Mesendoderm (in vitro differentiated cells): ENCODE results near the gene CREB5.

Source experiments
- DNase-seq: peaks from one replicate; pipeline ENCODE4 v3.0.0; 2013
- H2AK5ac ChIP-seq: 2 replicates; pipeline ENCODE4 v1.6.1; 2013; ENCODE audit warnings: low read length, inconsistent platforms
- H2BK120ac ChIP-seq: 2 replicates; pipeline ENCODE4 v1.6.1; 2013; ENCODE audit warnings: low read depth, mild to moderate bottlenecking, low read length, moderate library complexity, mixed read lengths
- H2BK15ac ChIP-seq: replicated peaks from 2 replicates; pipeline ENCODE4 v1.6.1; 2013; ENCODE audit warnings: low read depth, mild to moderate bottlenecking, moderate library complexity
- H2BK5ac ChIP-seq: 2 replicates; pipeline ENCODE4 v1.6.1; 2013; ENCODE audit warnings: low read length, inconsistent platforms
- H3K18ac ChIP-seq: 2 replicates; pipeline ENCODE4 v1.6.1; 2013; ENCODE audit warnings: mild to moderate bottlenecking, low read length, mixed read lengths
- H3K23ac ChIP-seq: one replicate; pipeline ENCODE4 v1.6.1; 2013; ENCODE audit warnings: low read length
- H3K27ac ChIP-seq: 2 replicates; pipeline ENCODE4 v1.5.1; 2013; ENCODE audit warnings: low read depth, mild to moderate bottlenecking, inconsistent platforms, low read length, moderate library complexity
- H3K27me3 ChIP-seq: 2 replicates; pipeline ENCODE4 v1.6.1; 2013; ENCODE audit warnings: low read length, control low read depth, mild to moderate bottlenecking, inconsistent platforms; ENCODE audit not compliant: insufficient read depth, poor library complexity
- H3K36me3 ChIP-seq: 2 replicates; pipeline ENCODE4 v1.6.1; 2013; ENCODE audit warnings: low read length, inconsistent platforms; ENCODE audit not compliant: control insufficient read depth, insufficient read depth
- H3K4ac ChIP-seq: one replicate; pipeline ENCODE4 v1.6.1; 2013; ENCODE audit warnings: low read depth, mild to moderate bottlenecking, low read length, moderate library complexity
- H3K4me1 ChIP-seq: 2 replicates; pipeline ENCODE4 v1.6.1; 2013; ENCODE audit warnings: low read depth, low read length, inconsistent platforms; ENCODE audit not compliant: control insufficient read depth
- H3K4me2 ChIP-seq: 2 replicates; pipeline ENCODE4 v1.6.1; 2013; ENCODE audit warnings: low read length
- H3K4me3 ChIP-seq: 2 replicates; pipeline ENCODE4 v1.5.1; 2013; ENCODE audit warnings: mild to moderate bottlenecking, low read length
- H3K56ac ChIP-seq: one replicate; pipeline ENCODE4 v1.6.1; 2013; ENCODE audit warnings: low read length
- H3K79me1 ChIP-seq: 2 replicates; pipeline ENCODE4 v1.6.1; 2013; ENCODE audit warnings: low read length, inconsistent platforms
- H3K79me2 ChIP-seq: 2 replicates; pipeline ENCODE4 v1.6.1; 2013; ENCODE audit warnings: mild to moderate bottlenecking, low read length; ENCODE audit not compliant: control insufficient read depth, insufficient read depth
- H3K9ac ChIP-seq: 2 replicates; pipeline ENCODE4 v1.6.1; 2013; ENCODE audit warnings: low read length, inconsistent platforms
- H4K5ac ChIP-seq: one replicate; pipeline ENCODE4 v1.6.1; 2013; ENCODE audit warnings: low read length
- H4K8ac ChIP-seq: one replicate; pipeline ENCODE4 v1.6.1; 2013; ENCODE audit warnings: low read depth, mild to moderate bottlenecking, control low read depth, low read length, moderate library complexity
- WGBS: extraction: QIAGEN DNeasy Blood & Tissue Kit; methylation state at CpG from one replicate; pipeline ENCODE4 v1.1.7; 2013; ENCODE audit warnings: low lambda C conversion rate, missing lambda C conversion rate; ENCODE audit not compliant: insufficient coverage; ENCODE audit errors: extremely low coverage; 5-methylcytosine and 5-hydroxymethylcytosine counted together

The CREB5 gene

DNA sequence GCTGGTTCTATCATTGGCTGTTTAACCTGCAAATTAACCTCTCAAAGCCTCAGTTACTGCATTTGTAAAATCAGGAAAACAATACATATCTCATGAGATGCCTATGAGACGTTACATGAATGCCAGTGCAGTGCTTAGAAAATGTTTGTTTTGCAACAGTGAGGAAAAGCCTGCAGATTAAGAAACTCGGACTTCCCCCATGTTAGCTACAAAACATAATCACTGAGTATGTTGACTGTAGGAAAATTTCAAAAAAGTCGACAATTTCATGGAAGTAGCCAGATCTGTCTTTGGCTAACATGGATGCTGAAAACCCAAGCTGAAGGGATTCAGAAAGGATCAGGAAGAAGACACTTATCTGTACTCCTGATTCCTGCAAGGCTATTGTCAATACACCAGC lies 424.4 kb downstream of the CREB5 start:
- WGBS: no CpG with 5 or more reads among the region's 3 CpGs
- DNase-seq: no peak
- H3K4me2 ChIP-seq: no peak overlapping the region
- no peak overlapping the region for H2AK5ac ChIP-seq
- H3K4me3 ChIP-seq: no peak overlapping the region
- H3K23ac ChIP-seq: no peak overlapping the region
- H4K8ac ChIP-seq: no peak overlapping the region
- H3K4ac ChIP-seq: no peak overlapping the region
- no peak overlapping the region for H4K5ac ChIP-seq
- no peaks in the 10 kb centered on the region for H3K27me3 ChIP-seq
- H3K18ac ChIP-seq: no peak overlapping the region
- H3K56ac ChIP-seq: no peak overlapping the region
- H2BK120ac ChIP-seq: no peak overlapping the region
- no peaks in the 10 kb centered on the region for H3K79me2 ChIP-seq
- no peak overlapping the region for H2BK15ac ChIP-seq
- H3K27ac ChIP-seq: no peak overlapping the region
- no peak overlapping the region for H3K9ac ChIP-seq
- no peak overlapping the region for H2BK5ac ChIP-seq
- no peaks in the 10 kb centered on the region for H3K4me1 ChIP-seq
- H3K36me3 ChIP-seq: no peaks in the 10 kb centered on the region
- H3K79me1 ChIP-seq: no peaks in the 10 kb centered on the region

DNA sequence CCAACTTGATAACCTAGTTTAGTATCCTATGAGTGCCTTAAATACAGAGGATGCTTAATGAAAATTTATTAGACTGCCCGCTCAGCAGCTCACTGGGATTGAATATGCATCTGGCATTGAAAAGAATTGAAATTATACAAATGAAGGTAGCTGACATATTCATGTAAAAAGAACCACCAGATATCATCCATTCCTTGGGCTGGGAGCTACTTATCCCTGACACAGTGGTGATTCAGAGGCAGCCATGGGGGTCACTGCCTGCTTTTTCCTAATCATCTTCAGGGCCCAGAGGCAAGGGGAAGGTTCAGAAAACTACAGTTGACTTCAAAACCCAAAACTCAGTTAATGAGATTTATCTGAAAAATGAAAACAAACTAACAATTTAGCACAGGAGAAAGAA lies 424.9 kb downstream of the CREB5 start:
- Histone ChIP-seq H3K4me3 (no peak overlapping the region), H3K18ac (no peak overlapping the region), H2BK15ac (no peak overlapping the region), H3K9ac (no peak overlapping the region), H4K5ac (no peak overlapping the region), H3K4me2 (no peak overlapping the region), H3K27me3 (no peaks in the 10 kb centered on the region), H4K8ac (no peak overlapping the region), H3K56ac (no peak overlapping the region), H3K4ac (no peak overlapping the region), H3K79me2 (no peaks in the 10 kb centered on the region), H2BK5ac (no peak overlapping the region), H2AK5ac (no peak overlapping the region), H3K79me1 (no peaks in the 10 kb centered on the region), H3K23ac (no peak overlapping the region), H3K36me3 (no peaks in the 10 kb centered on the region), H3K4me1 (no peaks in the 10 kb centered on the region), H3K27ac (no peak overlapping the region), H2BK120ac (no peak overlapping the region)
- DNase-seq: no peak
- WGBS: no CpG with 5 or more reads among the region's 1 CpG

DNA sequence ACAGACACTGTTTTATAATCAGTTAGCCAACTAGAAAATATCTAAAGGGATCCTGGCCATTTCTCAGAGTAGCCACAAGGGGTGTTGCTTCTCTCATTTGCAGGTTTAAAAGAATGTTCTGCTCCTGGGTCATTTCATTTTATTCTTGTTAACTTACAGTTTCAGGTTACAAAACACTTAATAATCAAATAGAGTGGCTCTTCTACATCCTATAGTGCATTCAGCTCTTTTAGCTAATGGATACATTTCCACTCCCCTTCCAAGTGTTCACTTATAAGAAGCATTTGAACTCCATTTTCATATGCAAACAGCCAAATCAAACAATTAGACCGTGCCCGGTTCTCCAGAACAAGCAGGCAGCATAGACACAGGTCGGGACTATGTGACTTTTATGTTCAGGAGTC lies 428.3 kb downstream of the CREB5 start:
- Histone ChIP-seq H2BK120ac (no peak overlapping the region), H4K8ac (no peak overlapping the region), H3K56ac (no peak overlapping the region), H4K5ac (no peak overlapping the region), H3K4me2 (no peak overlapping the region), H3K27me3 (no peaks in the 10 kb centered on the region), H2BK15ac (no peak overlapping the region), H2AK5ac (no peak overlapping the region), H3K4me1 (peaks cover 3% of the 10 kb centered on the region), H3K36me3 (no peaks in the 10 kb centered on the region), H3K79me2 (no peaks in the 10 kb centered on the region), H3K79me1 (no peaks in the 10 kb centered on the region), H2BK5ac (no peak overlapping the region), H3K4me3 (no peak overlapping the region), H3K4ac (no peak overlapping the region), H3K18ac (no peak overlapping the region), H3K27ac (no peak overlapping the region), H3K23ac (no peak overlapping the region), H3K9ac (no peak overlapping the region)
- no CpG with 5 or more reads among the region's 3 CpGs for WGBS
- peak; percentile 16 for DNase-seq

DNA sequence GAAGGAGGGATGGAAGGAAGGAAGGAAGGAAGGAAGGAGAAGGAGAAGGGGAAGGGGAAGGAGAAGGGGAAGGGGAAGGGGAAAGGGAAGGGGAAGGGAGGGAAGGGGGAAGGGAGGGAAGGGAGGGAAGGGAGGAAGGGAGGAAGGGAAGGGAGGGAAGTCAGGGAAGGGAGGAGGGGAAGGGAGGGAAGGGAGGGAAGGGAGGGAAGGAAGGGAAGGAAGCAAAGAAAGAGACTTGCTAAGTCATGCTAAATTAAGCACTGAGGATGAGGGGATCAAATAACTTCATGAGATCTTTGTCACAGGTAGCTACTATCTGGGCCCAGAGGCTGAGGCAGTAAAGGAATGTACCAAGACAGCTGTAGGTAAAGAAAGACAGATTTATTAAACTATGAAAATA lies 429.4 kb downstream of the CREB5 start:
- DNase-seq: no peak
- Histone ChIP-seq H2BK5ac (no peak overlapping the region), H3K79me2 (no peaks in the 10 kb centered on the region), H3K18ac (no peak overlapping the region), H3K27ac (no peak overlapping the region), H2BK15ac (no peak overlapping the region), H3K27me3 (no peaks in the 10 kb centered on the region), H3K9ac (no peak overlapping the region), H3K4me1 (peaks cover 3% of the 10 kb centered on the region), H2BK120ac (no peak overlapping the region), H2AK5ac (no peak overlapping the region), H3K4me2 (no peak overlapping the region), H3K23ac (no peak overlapping the region), H3K4me3 (no peak overlapping the region), H3K36me3 (no peaks in the 10 kb centered on the region), H3K79me1 (no peaks in the 10 kb centered on the region), H3K4ac (no peak overlapping the region), H4K5ac (no peak overlapping the region), H3K56ac (no peak overlapping the region), H4K8ac (no peak overlapping the region)

DNA sequence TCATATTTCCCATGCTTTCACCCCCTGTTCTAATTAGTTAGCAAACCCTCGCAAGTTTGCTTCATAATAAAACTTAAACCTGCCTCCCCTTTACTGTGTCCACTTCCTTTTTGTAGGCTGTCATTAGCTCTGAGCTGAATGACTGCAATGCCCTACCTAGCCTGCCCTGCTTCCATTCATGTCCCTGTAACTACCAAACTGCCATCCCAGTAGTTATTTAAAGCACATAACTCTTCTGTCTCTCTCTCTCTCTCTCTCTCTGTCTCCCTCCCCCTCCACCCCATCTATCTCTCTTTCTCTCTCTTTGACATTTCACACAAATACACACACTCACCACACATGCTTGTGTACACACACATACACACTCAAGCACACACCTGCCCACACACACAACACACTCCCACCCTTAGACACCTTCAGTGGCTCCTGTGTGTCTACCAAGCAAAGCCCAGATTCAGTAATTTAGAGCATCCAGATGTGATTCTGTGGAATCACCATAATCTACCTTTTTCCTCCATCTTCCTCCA lies 430.5 kb downstream of the CREB5 start:
- H3K4me1 ChIP-seq: peaks cover 3% of the 10 kb centered on the region
- no peaks in the 10 kb centered on the region for H3K79me2 ChIP-seq
- no peak overlapping the region for H3K18ac ChIP-seq
- H3K9ac ChIP-seq: no peak overlapping the region
- no peak overlapping the region for H3K23ac ChIP-seq
- no peak overlapping the region for H3K27ac ChIP-seq
- no peaks in the 10 kb centered on the region for H3K27me3 ChIP-seq
- H3K56ac ChIP-seq: no peak overlapping the region
- H2BK15ac ChIP-seq: no peak overlapping the region
- no peak overlapping the region for H4K8ac ChIP-seq
- no peak overlapping the region for H2BK120ac ChIP-seq
- no CpG with 5 or more reads among the region's 1 CpG for WGBS
- no peak overlapping the region for H2BK5ac ChIP-seq
- H3K36me3 ChIP-seq: no peaks in the 10 kb centered on the region
- H3K4me3 ChIP-seq: no peak overlapping the region
- no peaks in the 10 kb centered on the region for H3K79me1 ChIP-seq
- H3K4me2 ChIP-seq: no peak overlapping the region
- H2AK5ac ChIP-seq: no peak overlapping the region
- H4K5ac ChIP-seq: no peak overlapping the region
- H3K4ac ChIP-seq: no peak overlapping the region
- DNase-seq: no peak

DNA sequence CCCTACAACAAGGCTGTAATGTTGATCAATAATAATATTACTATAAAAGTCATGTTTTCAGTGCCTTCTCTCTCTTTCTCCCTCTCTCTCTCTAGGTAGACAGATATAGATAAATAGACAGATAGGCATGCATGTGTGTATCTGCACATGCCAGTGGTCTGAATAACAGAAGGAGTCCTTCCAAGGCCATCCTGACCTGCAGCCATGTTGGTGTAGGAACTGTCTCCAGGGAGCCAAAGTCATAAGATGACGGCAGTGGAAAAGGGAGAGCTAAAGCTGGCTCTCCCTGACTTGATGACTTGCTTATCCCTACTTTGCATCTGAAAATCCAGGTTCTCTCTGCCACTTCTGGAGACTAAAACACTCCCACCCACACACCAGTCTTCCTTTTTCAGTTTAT lies 432.8 kb downstream of the CREB5 start:
- Histone ChIP-seq H3K27me3 (no peaks in the 10 kb centered on the region), H3K18ac (no peak overlapping the region), H3K79me1 (no peaks in the 10 kb centered on the region), H3K9ac (no peak overlapping the region), H3K4me2 (no peak overlapping the region), H4K5ac (no peak overlapping the region), H2BK15ac (no peak overlapping the region), H3K27ac (no peak overlapping the region), H3K23ac (no peak overlapping the region), H3K79me2 (no peaks in the 10 kb centered on the region), H3K56ac (no peak overlapping the region), H2BK5ac (no peak overlapping the region), H4K8ac (no peak overlapping the region), H3K4ac (no peak overlapping the region), H2BK120ac (no peak overlapping the region), H3K4me1 (peaks cover 3% of the 10 kb centered on the region), H3K36me3 (no peaks in the 10 kb centered on the region), H3K4me3 (no peak overlapping the region), H2AK5ac (no peak overlapping the region)
- no peak for DNase-seq
- WGBS: no CpG with 5 or more reads among the region's 1 CpG
